ENCODE measurements around the gene REL.
"Not testable (repeated sequence)": the region's sequence is repeated elsewhere in the genome, so short reads cannot be mapped to it uniquely, and the experiment has no call there.

Gene REL

GRCh38 chr2:60881047-60881932, at the start of gene REL:
REL (plus strand) TSS chr2:60881574; CDS start chr2:60881841, 267 bp downstream.
- peak; percentile 87 for DNase-seq

GRCh38 chr2:60831921-60832320, 49.5 kb upstream of the REL start:
- DNase-seq = no peak

GRCh38 chr2:60832621-60833020, 48.8 kb upstream of the REL start:
- no peak for DNase-seq

DNA sequence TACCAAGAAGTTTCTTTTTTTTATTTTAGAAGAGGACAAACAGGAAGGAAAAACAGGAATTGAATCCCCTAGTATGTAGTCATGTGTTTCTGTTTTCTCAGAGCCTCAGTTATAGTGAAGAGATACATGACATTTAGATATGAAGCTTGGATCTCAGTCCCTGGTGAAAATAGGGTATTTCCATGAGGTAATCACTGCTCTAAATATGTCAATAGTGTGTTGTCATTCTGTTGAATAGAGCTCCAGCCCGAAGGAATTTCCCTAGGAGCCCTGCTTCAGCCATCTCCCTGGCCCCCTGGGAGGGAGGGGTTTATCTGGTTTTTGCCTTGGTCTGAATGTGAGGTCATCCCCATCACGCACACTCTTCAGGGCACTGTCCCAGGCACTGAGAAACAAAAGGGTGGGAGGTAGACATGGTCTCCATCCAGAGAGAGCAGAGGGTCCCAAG, 47.1 kb upstream of the REL start:
- no peak for DNase-seq

- no peak for DNase-seq
Measured at GRCh38 chr2:60836491-60836890, 44.9 kb upstream of the REL start.

- DNase-seq = no peak
Measured at GRCh38 chr2:60837123-60837522, 44.3 kb upstream of the REL start.

DNA sequence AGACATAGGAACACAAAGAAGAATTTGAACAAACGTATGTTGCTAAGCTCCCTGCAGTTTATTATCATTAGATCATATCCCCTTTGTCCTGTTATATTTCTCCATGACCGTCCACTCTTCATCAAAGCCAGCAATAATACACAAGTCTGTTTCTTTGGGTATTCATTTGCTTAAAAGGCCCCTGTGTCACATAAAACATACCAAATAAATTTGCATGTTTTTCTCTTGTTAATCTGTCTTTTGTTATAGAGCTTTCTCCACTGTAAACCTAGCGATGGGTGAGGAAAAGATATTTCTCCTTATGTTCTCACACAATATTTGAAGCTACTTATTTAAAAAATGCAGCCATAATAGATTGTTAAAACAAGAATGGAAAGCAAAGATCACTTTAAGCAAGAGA, 42.9 kb upstream of the REL start:
- no peak for DNase-seq

DNA sequence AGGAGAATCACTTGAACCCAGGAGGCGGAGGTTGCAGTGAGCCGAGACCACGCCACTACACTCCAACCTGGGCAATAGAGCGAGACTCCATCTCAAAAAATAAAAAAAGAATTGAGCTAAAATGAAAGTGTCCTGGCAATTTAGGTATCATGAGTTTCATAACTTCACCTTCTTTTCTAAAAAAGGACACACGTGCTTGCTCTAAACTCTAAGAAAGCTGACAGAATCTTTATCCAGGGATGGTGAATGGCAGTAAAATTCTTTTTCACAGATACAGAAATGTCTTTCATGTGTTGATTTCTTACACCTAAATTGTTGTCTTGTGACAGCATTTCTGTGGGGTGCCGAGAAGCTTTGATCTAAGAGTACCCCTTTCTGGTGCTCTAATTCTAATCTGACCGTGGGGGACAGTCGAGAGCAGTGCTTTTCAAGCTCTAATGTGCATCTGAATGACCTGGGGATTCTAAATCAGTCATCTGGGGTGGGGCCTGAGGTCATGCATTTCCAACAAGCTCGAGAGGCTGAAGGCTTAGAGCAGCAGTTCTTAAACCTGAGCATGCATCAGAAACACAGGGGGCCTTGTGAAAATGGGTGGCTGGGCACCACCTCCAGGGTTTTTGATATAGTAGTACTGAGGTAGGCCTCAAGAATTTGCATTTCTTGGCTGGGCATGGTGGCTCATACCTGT, 42.1 kb upstream of the REL start:
- no peak for DNase-seq

- no peak for DNase-seq
Measured at GRCh38 chr2:60840880-60841279, 40.5 kb upstream of the REL start.

DNA sequence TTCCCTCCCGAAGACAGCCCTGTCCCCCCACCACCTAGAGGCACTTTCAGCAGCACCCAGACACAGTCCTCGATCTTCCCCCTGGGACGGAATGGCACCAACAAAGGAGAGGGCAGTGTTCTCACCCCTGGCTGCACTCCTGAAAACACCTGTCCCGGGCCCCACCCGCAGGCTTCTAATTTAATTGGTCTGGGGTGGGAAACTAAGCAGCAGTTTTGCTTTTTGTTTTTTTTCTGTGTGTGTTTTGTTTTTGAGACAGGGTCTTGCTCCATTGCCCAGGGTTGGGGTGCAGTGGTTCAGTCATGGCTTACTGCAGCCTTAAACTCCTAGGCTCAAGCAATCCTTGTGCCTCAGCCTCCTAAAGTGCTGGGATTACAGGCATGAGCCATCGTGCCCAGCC, 38.4 kb upstream of the REL start:
- DNase-seq = no peak

DNA sequence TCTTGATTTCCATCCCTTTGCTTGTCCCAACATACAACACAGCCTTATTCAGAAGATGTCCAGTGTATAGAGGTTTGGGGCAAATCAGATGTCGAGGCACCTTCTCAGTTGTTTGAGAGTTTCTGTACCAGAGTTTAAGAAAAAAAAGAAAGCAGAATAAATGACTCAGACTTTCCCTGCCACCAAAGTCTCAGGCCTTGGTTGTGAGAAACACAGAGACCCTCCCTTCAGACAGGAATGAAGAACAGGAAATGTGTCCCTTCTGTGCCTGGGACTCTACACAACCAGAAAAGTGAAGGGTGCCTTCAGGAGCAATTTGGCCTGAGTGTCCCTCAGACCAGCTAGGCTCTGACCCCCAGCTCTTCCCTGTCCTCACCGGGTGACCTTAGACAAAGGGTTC, 37.3 kb upstream of the REL start:
- DNase-seq = no peak

- no peak for DNase-seq
Measured at GRCh38 chr2:60847854-60848253, 33.5 kb upstream of the REL start.

DNA sequence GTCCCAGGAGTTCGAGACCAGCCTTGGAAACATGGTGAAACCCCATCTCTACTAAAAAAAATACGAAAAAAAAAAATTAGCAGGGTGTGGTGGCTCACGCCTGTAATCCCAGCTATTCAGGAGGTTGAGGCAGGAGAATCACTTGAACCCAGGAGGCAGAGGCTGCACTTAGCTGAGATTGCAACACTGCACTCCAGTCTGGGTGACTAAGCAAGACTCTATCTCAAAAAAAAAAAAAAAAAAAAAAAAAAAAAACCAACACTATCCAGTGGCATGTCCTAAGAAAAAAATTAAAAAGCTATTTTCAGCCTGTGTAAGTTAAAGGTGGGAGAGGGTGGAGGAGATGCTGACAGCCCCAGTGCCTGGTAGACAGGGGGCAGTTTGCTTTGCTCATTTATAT, 32.2 kb upstream of the REL start:
- no peak for DNase-seq

- DNase-seq = no peak
Measured at GRCh38 chr2:60852282-60852860, 29.0 kb upstream of the REL start.

DNA sequence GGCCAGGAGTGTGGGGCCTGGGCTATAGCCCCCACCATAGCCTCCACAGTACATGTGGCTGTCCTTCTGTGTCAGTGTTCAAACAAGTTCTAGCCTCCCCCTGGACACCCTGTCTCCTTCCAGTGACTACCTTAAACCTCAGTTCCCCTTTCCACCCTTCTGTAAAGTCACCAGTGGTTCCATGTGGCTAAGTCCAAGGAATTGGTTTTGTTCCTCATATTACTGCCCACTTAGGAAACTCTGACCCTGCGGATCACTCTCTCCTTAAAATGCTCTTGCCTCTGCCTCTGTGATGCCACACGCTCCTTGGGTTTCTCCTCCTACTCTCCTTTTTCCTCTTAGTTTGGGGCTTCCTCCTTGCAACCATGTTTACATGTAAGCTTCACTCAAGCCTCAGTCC, 27.8 kb upstream of the REL start:
- no peak for DNase-seq

GRCh38 chr2:60855989-60856669, 25.2 kb upstream of the REL start:
- no peak for DNase-seq

GRCh38 chr2:60857056-60857455, 24.3 kb upstream of the REL start:
- no peak for DNase-seq

GRCh38 chr2:60858897-60859311, 22.5 kb upstream of the REL start:
- DNase-seq = no peak

GRCh38 chr2:60861736-60862135, 19.6 kb upstream of the REL start:
- no peak for DNase-seq

GRCh38 chr2:60862642-60863041, 18.7 kb upstream of the REL start:
- no peak for DNase-seq

DNA sequence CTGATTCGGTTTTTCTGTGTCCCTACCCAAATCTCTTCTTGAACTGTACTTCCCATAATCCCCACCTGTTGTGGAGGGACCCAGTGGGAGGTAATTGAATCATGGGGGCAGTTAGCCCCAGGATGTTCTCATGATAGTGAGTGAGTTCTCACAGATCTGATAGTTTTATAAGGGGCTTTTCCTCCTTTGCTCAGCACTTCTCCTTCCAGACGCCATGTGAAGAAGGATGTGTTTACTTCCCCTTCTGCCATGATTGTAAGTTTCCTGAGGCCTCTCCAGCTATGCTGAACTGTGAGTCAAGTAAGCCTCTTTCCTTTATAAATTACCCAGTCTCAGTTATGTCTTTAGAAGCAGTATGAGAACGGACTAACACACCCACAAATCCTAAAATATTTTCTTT, 16.0 kb upstream of the REL start:
- DNase-seq = not testable (repeated sequence)

DNA sequence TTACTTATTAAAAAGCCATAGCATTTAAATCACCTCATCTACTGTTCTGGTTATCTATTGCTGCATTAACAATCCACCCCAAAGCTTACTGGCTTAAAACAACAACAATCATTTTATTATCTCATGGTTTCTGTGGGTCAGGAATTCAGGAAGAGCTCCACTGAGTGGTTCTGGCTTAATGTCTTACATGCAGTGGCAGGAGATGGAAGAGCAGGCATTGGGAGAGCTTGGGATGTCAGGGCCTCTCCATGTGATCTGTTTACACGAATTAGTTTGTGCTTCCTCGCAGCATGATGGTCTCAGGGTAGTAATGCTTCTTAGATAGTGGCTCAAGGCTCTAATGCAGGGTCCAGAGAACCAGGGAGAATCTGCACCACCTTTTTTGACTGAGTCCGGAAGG, 14.4 kb upstream of the REL start:
- DNase-seq = no peak

GRCh38 chr2:60867848-60868247, 13.5 kb upstream of the REL start:
- DNase-seq = no peak
